Measurements from ENCODE around the gene AP2B1. TPM values are rescaled to one million over a fixed set of nuclear protein-coding genes. Genes with fewer than 3 reads are reported as not detected.

AP2B1 gene
- total RNA-seq, 2 donors from 2014 or later = 44.5 to 68.3 TPM

GRCh38 chr17:35692512-35693210 is 105.5 kb downstream of the AP2B1 start:
- ATAC-seq (ENCODE audit: insufficient number of reproducible peaks, low FRiP score, low read depth) = no peak
- H3K4me3 ChIP-seq = no peak overlapping the region
- no peaks in the 10 kb centered on the region for H3K27me3 ChIP-seq (replicated peaks; ENCODE audit: insufficient read depth)
- TF ChIP-seq, protein P1, sequence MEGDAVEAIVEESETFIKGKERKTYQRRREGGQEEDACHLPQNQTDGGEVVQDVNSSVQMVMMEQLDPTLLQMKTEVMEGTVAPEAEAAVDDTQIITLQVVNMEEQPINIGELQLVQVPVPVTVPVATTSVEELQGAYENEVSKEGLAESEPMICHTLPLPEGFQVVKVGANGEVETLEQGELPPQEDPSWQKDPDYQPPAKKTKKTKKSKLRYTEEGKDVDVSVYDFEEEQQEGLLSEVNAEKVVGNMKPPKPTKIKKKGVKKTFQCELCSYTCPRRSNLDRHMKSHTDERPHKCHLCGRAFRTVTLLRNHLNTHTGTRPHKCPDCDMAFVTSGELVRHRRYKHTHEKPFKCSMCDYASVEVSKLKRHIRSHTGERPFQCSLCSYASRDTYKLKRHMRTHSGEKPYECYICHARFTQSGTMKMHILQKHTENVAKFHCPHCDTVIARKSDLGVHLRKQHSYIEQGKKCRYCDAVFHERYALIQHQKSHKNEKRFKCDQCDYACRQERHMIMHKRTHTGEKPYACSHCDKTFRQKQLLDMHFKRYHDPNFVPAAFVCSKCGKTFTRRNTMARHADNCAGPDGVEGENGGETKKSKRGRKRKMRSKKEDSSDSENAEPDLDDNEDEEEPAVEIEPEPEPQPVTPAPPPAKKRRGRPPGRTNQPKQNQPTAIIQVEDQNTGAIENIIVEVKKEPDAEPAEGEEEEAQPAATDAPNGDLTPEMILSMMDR (IDR thresholded peaks at IDR 0.05) = no peak
- no peak overlapping the region for H3K27ac ChIP-seq
- no peaks in the 10 kb centered on the region for H3K4me1 ChIP-seq (ENCODE audit: control insufficient read depth in 1 of 2, low read depth in 2 of 2)
- H3K36me3 ChIP-seq = no peaks in the 10 kb centered on the region
- DNase-seq (ENCODE audit: low spot score) = no peak
- no peaks in the 10 kb centered on the region for H3K9me3 ChIP-seq

GRCh38 chr17:35693662-35694061 is 106.5 kb downstream of the AP2B1 start:
- H3K4me3 ChIP-seq = no peak overlapping the region
- H3K36me3 ChIP-seq = no peaks in the 10 kb centered on the region
- DNase-seq (ENCODE audit: low spot score) = no peak
- no peak for ATAC-seq (ENCODE audit: insufficient number of reproducible peaks, low FRiP score, low read depth)
- H3K27ac ChIP-seq = no peak overlapping the region
- no peaks in the 10 kb centered on the region for H3K4me1 ChIP-seq (ENCODE audit: control insufficient read depth in 1 of 2, low read depth in 2 of 2)
- H3K9me3 ChIP-seq = no peaks in the 10 kb centered on the region
- no peaks in the 10 kb centered on the region for H3K27me3 ChIP-seq (replicated peaks; ENCODE audit: insufficient read depth)
- TF ChIP-seq, protein P1 (IDR thresholded peaks at IDR 0.05) = no peak

DNA sequence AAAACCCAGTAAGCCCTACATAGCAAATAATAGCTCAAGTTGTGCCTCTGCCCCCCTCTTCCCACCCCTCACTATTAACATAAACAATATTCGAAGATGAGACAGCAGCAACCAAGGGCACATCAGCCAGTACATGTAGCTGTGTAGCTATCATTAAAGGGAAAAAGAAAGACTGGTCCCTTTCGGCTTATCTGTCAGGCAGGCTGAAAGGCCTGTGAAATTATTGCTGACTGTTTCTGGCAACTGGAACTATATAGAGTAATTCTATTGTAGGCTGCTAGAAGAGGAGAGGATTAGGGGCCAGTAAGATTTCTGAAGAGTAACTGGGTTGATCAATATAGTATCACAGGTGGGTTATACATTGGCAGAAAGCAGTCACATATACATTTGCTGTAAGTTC is 107.8 kb downstream of the AP2B1 start:
- DNase-seq (ENCODE audit: low spot score) (no peak), ATAC-seq (ENCODE audit: insufficient number of reproducible peaks, low FRiP score, low read depth) (no peak)
- no peaks in the 10 kb centered on the region for H3K27me3 ChIP-seq (replicated peaks; ENCODE audit: insufficient read depth)
- no peaks in the 10 kb centered on the region for H3K9me3 ChIP-seq
- TF ChIP-seq, protein P1 (IDR thresholded peaks at IDR 0.05) = no peak
- no peak overlapping the region for H3K4me3 ChIP-seq
- H3K27ac ChIP-seq = no peak overlapping the region
- peaks cover 0 to 5% of the 10 kb centered on the region in 2 donors for H3K4me1 ChIP-seq (ENCODE audit: control insufficient read depth in 1 of 2, low read depth in 2 of 2)
- no peaks in the 10 kb centered on the region for H3K36me3 ChIP-seq

GRCh38 chr17:35695613-35696012 is 108.5 kb downstream of the AP2B1 start:
- Histone ChIP-seq H3K36me3 (no peaks in the 10 kb centered on the region), H3K4me3 (no peak overlapping the region), H3K9me3 (no peaks in the 10 kb centered on the region), H3K4me1 (ENCODE audit: control insufficient read depth in 1 of 2, low read depth in 2 of 2) (peaks cover 0 to 8% of the 10 kb centered on the region in 2 donors), H3K27me3 (replicated peaks; ENCODE audit: insufficient read depth) (no peaks in the 10 kb centered on the region), H3K27ac (no peak overlapping the region)
- TF ChIP-seq, protein P1 (IDR thresholded peaks at IDR 0.05) = no peak
- ATAC-seq (ENCODE audit: insufficient number of reproducible peaks, low FRiP score, low read depth) (no peak), DNase-seq (ENCODE audit: low spot score) (no peak)

DNA sequence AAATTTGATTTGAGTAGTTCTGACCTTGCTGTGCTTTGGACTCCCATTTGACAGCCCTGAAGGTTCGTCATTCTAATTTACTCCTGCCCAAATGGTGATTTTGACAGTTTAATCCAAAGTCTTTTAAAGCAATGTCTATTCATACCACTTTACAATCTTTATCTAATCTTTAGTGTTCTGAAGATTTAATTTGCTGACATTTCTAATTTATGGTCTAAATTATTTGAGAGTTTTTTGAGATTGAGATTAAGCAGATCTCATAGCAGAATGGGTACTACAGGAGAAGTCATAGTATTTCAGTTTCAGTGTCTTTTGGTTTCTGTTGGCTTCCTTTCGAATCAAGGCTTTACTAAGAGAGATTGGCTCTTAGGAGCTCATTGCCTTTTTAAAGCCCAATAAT is 111.7 kb downstream of the AP2B1 start:
- DNase-seq (ENCODE audit: low spot score) (no peak), ATAC-seq (ENCODE audit: insufficient number of reproducible peaks, low FRiP score, low read depth) (no peak)
- no peaks in the 10 kb centered on the region for H3K9me3 ChIP-seq
- H3K4me1 ChIP-seq (ENCODE audit: control insufficient read depth in 1 of 2, low read depth in 2 of 2) = peaks cover 0 to 14% of the 10 kb centered on the region in 2 donors
- H3K36me3 ChIP-seq = no peaks in the 10 kb centered on the region
- H3K4me3 ChIP-seq = no peak overlapping the region
- no peaks in the 10 kb centered on the region for H3K27me3 ChIP-seq (replicated peaks; ENCODE audit: insufficient read depth)
- TF ChIP-seq, protein P1 (IDR thresholded peaks at IDR 0.05) = no peak
- H3K27ac ChIP-seq = no peak overlapping the region

Data from thoracic aorta (tissue), 2 donors.